Mesendoderm (in vitro differentiated cells): ENCODE data around the gene TOMM20L.

Source experiments
- DNase-seq: peaks from one replicate; pipeline ENCODE4 v3.0.0; 2013
- H2AK5ac ChIP-seq: 2 replicates; pipeline ENCODE4 v1.6.1; 2013; ENCODE audit warnings: low read length, inconsistent platforms
- H2BK120ac ChIP-seq: 2 replicates; pipeline ENCODE4 v1.6.1; 2013; ENCODE audit warnings: low read depth, mild to moderate bottlenecking, low read length, moderate library complexity, mixed read lengths
- H2BK15ac ChIP-seq: replicated peaks from 2 replicates; pipeline ENCODE4 v1.6.1; 2013; ENCODE audit warnings: low read depth, mild to moderate bottlenecking, moderate library complexity
- H2BK5ac ChIP-seq: 2 replicates; pipeline ENCODE4 v1.6.1; 2013; ENCODE audit warnings: low read length, inconsistent platforms
- H3K18ac ChIP-seq: 2 replicates; pipeline ENCODE4 v1.6.1; 2013; ENCODE audit warnings: mild to moderate bottlenecking, low read length, mixed read lengths
- H3K23ac ChIP-seq: one replicate; pipeline ENCODE4 v1.6.1; 2013; ENCODE audit warnings: low read length
- H3K27ac ChIP-seq: 2 replicates; pipeline ENCODE4 v1.5.1; 2013; ENCODE audit warnings: low read depth, mild to moderate bottlenecking, inconsistent platforms, low read length, moderate library complexity
- H3K27me3 ChIP-seq: 2 replicates; pipeline ENCODE4 v1.6.1; 2013; ENCODE audit warnings: low read length, control low read depth, mild to moderate bottlenecking, inconsistent platforms; ENCODE audit not compliant: insufficient read depth, poor library complexity
- H3K36me3 ChIP-seq: 2 replicates; pipeline ENCODE4 v1.6.1; 2013; ENCODE audit warnings: low read length, inconsistent platforms; ENCODE audit not compliant: control insufficient read depth, insufficient read depth
- H3K4ac ChIP-seq: one replicate; pipeline ENCODE4 v1.6.1; 2013; ENCODE audit warnings: low read depth, mild to moderate bottlenecking, low read length, moderate library complexity
- H3K4me1 ChIP-seq: 2 replicates; pipeline ENCODE4 v1.6.1; 2013; ENCODE audit warnings: low read depth, low read length, inconsistent platforms; ENCODE audit not compliant: control insufficient read depth
- H3K4me2 ChIP-seq: 2 replicates; pipeline ENCODE4 v1.6.1; 2013; ENCODE audit warnings: low read length
- H3K4me3 ChIP-seq: 2 replicates; pipeline ENCODE4 v1.5.1; 2013; ENCODE audit warnings: mild to moderate bottlenecking, low read length
- H3K56ac ChIP-seq: one replicate; pipeline ENCODE4 v1.6.1; 2013; ENCODE audit warnings: low read length
- H3K79me1 ChIP-seq: 2 replicates; pipeline ENCODE4 v1.6.1; 2013; ENCODE audit warnings: low read length, inconsistent platforms
- H3K79me2 ChIP-seq: 2 replicates; pipeline ENCODE4 v1.6.1; 2013; ENCODE audit warnings: mild to moderate bottlenecking, low read length; ENCODE audit not compliant: control insufficient read depth, insufficient read depth
- H3K9ac ChIP-seq: 2 replicates; pipeline ENCODE4 v1.6.1; 2013; ENCODE audit warnings: low read length, inconsistent platforms
- H4K5ac ChIP-seq: one replicate; pipeline ENCODE4 v1.6.1; 2013; ENCODE audit warnings: low read length
- H4K8ac ChIP-seq: one replicate; pipeline ENCODE4 v1.6.1; 2013; ENCODE audit warnings: low read depth, mild to moderate bottlenecking, control low read depth, low read length, moderate library complexity
- WGBS: extraction: QIAGEN DNeasy Blood & Tissue Kit; methylation state at CpG from one replicate; pipeline ENCODE4 v1.1.7; 2013; ENCODE audit warnings: low lambda C conversion rate, missing lambda C conversion rate; ENCODE audit not compliant: insufficient coverage; ENCODE audit errors: extremely low coverage; 5-methylcytosine and 5-hydroxymethylcytosine counted together

Gene TOMM20L

DNA sequence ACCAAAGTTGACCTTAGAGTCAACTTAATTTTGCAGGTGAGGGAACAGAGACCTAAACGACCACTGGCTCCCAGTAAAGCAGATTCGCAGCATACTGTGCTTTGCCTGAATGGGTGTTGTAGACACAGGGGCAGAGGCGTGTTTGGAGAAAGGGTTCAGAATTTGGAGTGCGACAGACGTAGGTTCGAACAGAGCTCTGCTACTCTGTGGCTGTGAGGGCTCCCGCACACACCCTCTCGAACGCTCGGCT lies 243 bp upstream of the TOMM20L start:
- Histone ChIP-seq H3K4me1 (peaks cover 2% of the 10 kb centered on the region), H4K8ac (no peak overlapping the region), H3K4ac (no peak overlapping the region), H3K36me3 (no peaks in the 10 kb centered on the region), H3K9ac (peak overlapping the region; percentile 40), H3K79me2 (no peaks in the 10 kb centered on the region), H3K4me3 (no peak overlapping the region), H4K5ac (no peak overlapping the region), H2BK120ac (no peak overlapping the region), H3K18ac (no peak overlapping the region), H3K23ac (no peak overlapping the region), H3K79me1 (no peaks in the 10 kb centered on the region), H3K27me3 (no peaks in the 10 kb centered on the region), H2BK15ac (no peak overlapping the region), H3K56ac (peak overlapping the region; percentile 95), H2BK5ac (no peak overlapping the region), H3K27ac (no peak overlapping the region), H2AK5ac (no peak overlapping the region), H3K4me2 (peak overlapping the region; percentile 38)
- DNase-seq = no peak
- WGBS = no CpG with 5 or more reads among the region's 10 CpGs

DNA sequence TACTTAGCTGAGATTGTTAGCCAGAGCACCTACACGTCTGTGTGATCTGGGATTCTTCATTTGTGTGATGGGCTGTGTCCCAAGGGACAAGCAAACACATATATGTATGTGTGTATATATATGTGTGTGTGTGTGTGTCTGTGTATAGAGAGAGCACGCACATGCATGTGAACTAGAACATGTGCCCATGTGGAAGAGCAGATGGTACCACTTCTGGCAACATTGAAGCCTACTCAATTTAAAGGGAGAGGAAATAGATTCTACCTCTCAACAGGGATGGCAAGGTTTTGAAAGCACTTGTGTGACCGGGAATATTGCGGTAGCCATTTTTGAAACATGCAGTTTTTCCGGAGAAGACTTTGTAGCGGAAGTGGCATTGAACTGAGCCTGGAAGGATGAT lies 1.4 kb downstream of the TOMM20L start:
- Histone ChIP-seq H2AK5ac (no peak overlapping the region), H3K4me1 (peaks cover 2% of the 10 kb centered on the region), H2BK5ac (no peak overlapping the region), H3K56ac (no peak overlapping the region), H3K23ac (no peak overlapping the region), H3K18ac (no peak overlapping the region), H3K27ac (no peak overlapping the region), H3K4ac (no peak overlapping the region), H3K9ac (no peak overlapping the region), H3K79me2 (no peaks in the 10 kb centered on the region), H3K36me3 (no peaks in the 10 kb centered on the region), H3K4me3 (no peak overlapping the region), H4K5ac (no peak overlapping the region), H3K4me2 (no peak overlapping the region), H4K8ac (no peak overlapping the region), H3K79me1 (no peaks in the 10 kb centered on the region), H2BK15ac (no peak overlapping the region), H3K27me3 (no peaks in the 10 kb centered on the region), H2BK120ac (no peak overlapping the region)
- WGBS = no CpG with 5 or more reads among the region's 6 CpGs
- DNase-seq = no peak

DNA sequence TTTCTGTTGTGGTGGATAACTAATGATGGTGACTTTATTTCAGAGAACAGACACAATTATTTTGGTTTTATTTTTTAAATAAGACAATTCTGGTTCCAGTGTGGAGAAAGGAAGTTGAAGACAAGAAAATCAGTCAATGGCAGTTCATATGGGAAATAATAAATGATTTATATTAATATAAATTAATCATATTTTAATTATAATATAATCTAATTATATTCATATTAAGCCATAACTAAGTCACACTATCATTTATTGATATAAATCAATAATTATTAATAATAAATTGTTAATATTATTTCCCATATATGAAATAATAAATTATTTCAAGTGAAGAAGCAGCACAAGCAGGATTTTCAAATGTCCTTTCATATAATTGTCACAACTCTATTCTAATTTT lies 2.8 kb downstream of the TOMM20L start:
- no peaks in the 10 kb centered on the region for H3K79me1 ChIP-seq
- no peak overlapping the region for H2BK120ac ChIP-seq
- no peak overlapping the region for H3K9ac ChIP-seq
- H3K36me3 ChIP-seq = no peaks in the 10 kb centered on the region
- no peak overlapping the region for H3K23ac ChIP-seq
- DNase-seq = no peak
- no peaks in the 10 kb centered on the region for H3K79me2 ChIP-seq
- H3K56ac ChIP-seq = no peak overlapping the region
- H4K8ac ChIP-seq = no peak overlapping the region
- H3K4me3 ChIP-seq = no peak overlapping the region
- no peak overlapping the region for H3K4me2 ChIP-seq
- no peak overlapping the region for H2AK5ac ChIP-seq
- H2BK15ac ChIP-seq = no peak overlapping the region
- H3K27me3 ChIP-seq = no peaks in the 10 kb centered on the region
- H3K27ac ChIP-seq = no peak overlapping the region
- peaks cover 2% of the 10 kb centered on the region for H3K4me1 ChIP-seq
- H4K5ac ChIP-seq = no peak overlapping the region
- no peak overlapping the region for H3K4ac ChIP-seq
- no peak overlapping the region for H2BK5ac ChIP-seq
- H3K18ac ChIP-seq = no peak overlapping the region

DNA sequence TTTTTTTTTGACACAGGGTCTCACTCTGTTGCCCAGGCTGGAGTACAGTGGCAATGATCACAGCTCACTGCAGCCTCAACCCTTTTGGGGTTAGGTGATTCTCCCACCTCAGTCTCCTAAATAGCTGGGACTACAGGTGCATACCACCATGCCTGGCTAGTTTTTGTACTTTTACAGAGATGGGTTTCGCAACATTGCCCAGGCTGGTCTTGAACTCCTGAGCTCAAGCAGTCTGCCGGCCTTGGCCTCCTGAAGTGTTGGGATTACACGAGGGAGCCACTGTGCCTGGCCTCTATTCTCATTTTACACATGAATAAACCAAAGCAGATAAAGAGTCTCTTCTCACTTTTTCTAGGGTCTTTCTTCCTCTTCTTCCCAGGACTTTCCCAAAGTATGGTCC lies 3.2 kb downstream of the TOMM20L start:
- Histone ChIP-seq H3K4me1 (peaks cover 2% of the 10 kb centered on the region), H3K4me2 (no peak overlapping the region), H2BK120ac (no peak overlapping the region), H3K56ac (no peak overlapping the region), H4K5ac (no peak overlapping the region), H3K4me3 (no peak overlapping the region), H3K23ac (no peak overlapping the region), H3K27ac (no peak overlapping the region), H4K8ac (no peak overlapping the region), H3K18ac (no peak overlapping the region), H3K9ac (no peak overlapping the region), H3K4ac (no peak overlapping the region), H3K79me2 (no peaks in the 10 kb centered on the region), H3K79me1 (no peaks in the 10 kb centered on the region), H2BK15ac (no peak overlapping the region), H3K27me3 (no peaks in the 10 kb centered on the region), H3K36me3 (no peaks in the 10 kb centered on the region), H2AK5ac (no peak overlapping the region), H2BK5ac (no peak overlapping the region)
- WGBS = no CpG with 5 or more reads among the region's 3 CpGs
- no peak for DNase-seq

DNA sequence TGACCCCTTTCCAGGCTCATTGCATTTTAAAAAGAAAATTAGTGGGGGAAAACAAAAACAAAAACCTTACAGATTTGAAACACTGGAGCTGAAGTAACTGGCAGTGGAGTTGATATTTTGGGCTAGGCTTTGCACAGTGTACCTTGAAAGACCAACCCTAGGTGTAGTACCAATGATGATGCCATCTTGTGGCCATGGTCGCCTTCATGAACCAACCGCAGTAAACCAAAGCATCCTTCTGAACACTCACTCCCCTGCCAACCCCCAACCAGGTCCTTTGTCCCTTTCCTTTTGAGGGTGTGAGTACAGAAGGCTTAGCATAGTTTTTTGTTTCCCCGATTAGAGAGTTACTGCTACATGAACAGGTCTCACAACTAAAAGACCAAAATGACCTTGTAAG lies 5.9 kb downstream of the TOMM20L start:
- H3K36me3 ChIP-seq = no peaks in the 10 kb centered on the region
- no peak overlapping the region for H3K56ac ChIP-seq
- no peak overlapping the region for H2BK120ac ChIP-seq
- H4K8ac ChIP-seq = no peak overlapping the region
- H3K9ac ChIP-seq = no peak overlapping the region
- no peaks in the 10 kb centered on the region for H3K4me1 ChIP-seq
- H4K5ac ChIP-seq = no peak overlapping the region
- H3K79me1 ChIP-seq = no peaks in the 10 kb centered on the region
- no peak overlapping the region for H2AK5ac ChIP-seq
- no peak overlapping the region for H3K18ac ChIP-seq
- peak; percentile 8 for DNase-seq
- no peak overlapping the region for H3K27ac ChIP-seq
- no peaks in the 10 kb centered on the region for H3K79me2 ChIP-seq
- H2BK15ac ChIP-seq = no peak overlapping the region
- H3K27me3 ChIP-seq = no peaks in the 10 kb centered on the region
- H3K4me3 ChIP-seq = no peak overlapping the region
- no peak overlapping the region for H3K23ac ChIP-seq
- H3K4ac ChIP-seq = no peak overlapping the region
- WGBS = no CpG with 5 or more reads among the region's 3 CpGs
- no peak overlapping the region for H2BK5ac ChIP-seq
- H3K4me2 ChIP-seq = no peak overlapping the region

DNA sequence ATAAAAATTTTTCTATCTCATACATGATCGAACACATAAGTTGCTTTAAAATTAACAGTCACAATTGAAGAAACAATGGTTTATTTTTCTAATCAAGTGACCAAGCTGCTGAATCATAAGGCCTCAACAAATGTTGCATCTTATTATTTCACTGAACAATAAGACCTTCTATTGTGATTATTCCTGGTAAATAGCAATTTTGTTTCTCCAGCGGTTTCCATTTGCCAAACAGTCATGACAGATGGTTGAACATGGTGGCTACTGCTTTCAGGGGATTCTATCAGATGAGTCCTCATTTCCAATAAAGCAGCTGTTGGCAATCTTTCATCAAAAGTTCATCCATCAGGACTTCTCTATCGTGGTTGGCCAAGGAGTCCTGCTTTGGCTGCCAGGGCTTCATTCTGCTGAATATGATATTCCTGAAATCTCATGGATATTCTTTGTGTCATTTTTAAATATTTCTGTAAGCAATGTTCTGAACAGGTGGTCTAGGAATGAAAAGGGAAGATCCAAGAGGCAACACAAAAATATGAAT lies 13.0 kb downstream of the TOMM20L start:
- Histone ChIP-seq H3K9ac (no peak overlapping the region), H3K27me3 (no peaks in the 10 kb centered on the region), H3K4me2 (no peak overlapping the region), H3K36me3 (peaks cover 2% of the 10 kb centered on the region), H3K56ac (no peak overlapping the region), H3K4me3 (no peak overlapping the region), H3K4ac (no peak overlapping the region), H3K79me1 (no peaks in the 10 kb centered on the region), H3K27ac (no peak overlapping the region), H3K18ac (no peak overlapping the region), H2AK5ac (no peak overlapping the region), H3K4me1 (no peaks in the 10 kb centered on the region), H4K5ac (no peak overlapping the region), H3K23ac (no peak overlapping the region), H2BK15ac (no peak overlapping the region), H4K8ac (no peak overlapping the region), H2BK120ac (no peak overlapping the region), H2BK5ac (no peak overlapping the region), H3K79me2 (no peaks in the 10 kb centered on the region)
- WGBS = no CpG with 5 or more reads among the region's 3 CpGs
- no peak for DNase-seq
